Measurements from ENCODE around the gene PRKG1. TPM values are rescaled to one million over a fixed set of nuclear protein-coding genes. Genes with fewer than 3 reads are reported as not detected.

Gene PRKG1
- polyA plus RNA-seq, 1 donor (not counting 4 experiments of a cell fraction or from before 2014, with no cell fraction given), result 0.24 TPM

GRCh38 chr10:51367694-51368093 is 293.4 kb downstream of the PRKG1 start:
- Histone ChIP-seq H2AFZ (ENCODE audit: control insufficient read depth, low read length) (no peak overlapping the region), H3K79me2 (ENCODE audit: control insufficient read depth, insufficient read depth, low read length) (no peaks in the 10 kb centered on the region), H3K4me2 (ENCODE audit: control insufficient read depth, extremely low read depth, insufficient read depth, low read depth, low read length) (no peak overlapping the region), H3K27ac (ENCODE audit: control insufficient read depth, insufficient read depth, low read length) (no peak overlapping the region), H3K9ac (ENCODE audit: control insufficient read depth, extremely low read depth, insufficient read depth, low read length) (no peak overlapping the region), H3K4me3 (ENCODE audit: control insufficient read depth in 2 of 3, extremely low read depth in 1 of 3, insufficient read depth in 2 of 3, low read depth in 1 of 3, low read length in 3 of 3) (no peak overlapping the region), H3K4me1 (ENCODE audit: control insufficient read depth, extremely low read depth, insufficient read depth, low read length) (no peaks in the 10 kb centered on the region), H4K20me1 (ENCODE audit: control insufficient read depth, extremely low read depth, insufficient read depth, low read length) (no peaks in the 10 kb centered on the region), H3K9me1 (ENCODE audit: control insufficient read depth, extremely low read depth, insufficient read depth, low read length) (no peaks in the 10 kb centered on the region), H3K36me3 (ENCODE audit: control insufficient read depth in 2 of 2, extremely low read depth in 1 of 2, insufficient read depth in 2 of 2, low read length in 2 of 2) (no peaks in the 10 kb centered on the region), H3K9me3 (ENCODE audit: control insufficient read depth, low read depth, low read length) (no peaks in the 10 kb centered on the region), H3K27me3 (ENCODE audit: control insufficient read depth, extremely low read depth, insufficient read depth, low read length) (peaks cover 3% of the 10 kb centered on the region)
- no peak for TF ChIP-seq EZH2 (IDR thresholded peaks at IDR 0.05; ENCODE audit: low read length)
- no peak for TF ChIP-seq CTCF (optimal IDR thresholded peaks at IDR 0.05 in 1 of 3, IDR thresholded peaks at IDR 0.05 in 1 of 3, conservative IDR thresholded peaks at IDR 0.05 in 1 of 3; ENCODE audit: extremely low read depth in 1 of 3, insufficient read depth in 2 of 3, low read length in 3 of 3)
- DNase-seq (ENCODE audit: low read depth, low spot score) (no peak), FAIRE-seq (no peak)
- dilution Hi-C loops (cut with MboI; ENCODE audit: extremely low pct_ligation_motif_present, low sequenced_read_pairs), result no loop called here

GRCh38 chr10:51368943-51369342 is 294.7 kb downstream of the PRKG1 start:
- no peak for TF ChIP-seq CTCF (optimal IDR thresholded peaks at IDR 0.05 in 1 of 3, IDR thresholded peaks at IDR 0.05 in 1 of 3, conservative IDR thresholded peaks at IDR 0.05 in 1 of 3; ENCODE audit: extremely low read depth in 1 of 3, insufficient read depth in 2 of 3, low read length in 3 of 3)
- no peak for TF ChIP-seq EZH2 (IDR thresholded peaks at IDR 0.05; ENCODE audit: low read length)
- H3K36me3 ChIP-seq (ENCODE audit: control insufficient read depth in 2 of 2, extremely low read depth in 1 of 2, insufficient read depth in 2 of 2, low read length in 2 of 2), result no peaks in the 10 kb centered on the region
- H3K27me3 ChIP-seq (ENCODE audit: control insufficient read depth, extremely low read depth, insufficient read depth, low read length), result peaks cover 3% of the 10 kb centered on the region
- H3K4me3 ChIP-seq (ENCODE audit: control insufficient read depth in 2 of 3, extremely low read depth in 1 of 3, insufficient read depth in 2 of 3, low read depth in 1 of 3, low read length in 3 of 3), result no peak overlapping the region
- no peaks in the 10 kb centered on the region for H3K9me3 ChIP-seq (ENCODE audit: control insufficient read depth, low read depth, low read length)
- H3K27ac ChIP-seq (ENCODE audit: control insufficient read depth, insufficient read depth, low read length), result no peak overlapping the region
- FAIRE-seq (no peak), DNase-seq (ENCODE audit: low read depth, low spot score) (no peak)
- no peaks in the 10 kb centered on the region for H4K20me1 ChIP-seq (ENCODE audit: control insufficient read depth, extremely low read depth, insufficient read depth, low read length)
- H3K4me2 ChIP-seq (ENCODE audit: control insufficient read depth, extremely low read depth, insufficient read depth, low read depth, low read length), result no peak overlapping the region
- H3K9me1 ChIP-seq (ENCODE audit: control insufficient read depth, extremely low read depth, insufficient read depth, low read length), result no peaks in the 10 kb centered on the region
- H3K4me1 ChIP-seq (ENCODE audit: control insufficient read depth, extremely low read depth, insufficient read depth, low read length), result no peaks in the 10 kb centered on the region
- H3K9ac ChIP-seq (ENCODE audit: control insufficient read depth, extremely low read depth, insufficient read depth, low read length), result no peak overlapping the region
- H3K79me2 ChIP-seq (ENCODE audit: control insufficient read depth, insufficient read depth, low read length), result no peaks in the 10 kb centered on the region
- dilution Hi-C loops (cut with MboI; ENCODE audit: extremely low pct_ligation_motif_present, low sequenced_read_pairs), result no loop called here
- H2AFZ ChIP-seq (ENCODE audit: control insufficient read depth, low read length), result no peak overlapping the region

Measured in keratinocyte (primary cell).